ENCODE results near the gene ATP8A1. TPM values are rescaled to one million over a fixed set of nuclear protein-coding genes. Genes with fewer than 3 reads are reported as not detected.

The ATP8A1 gene
- total RNA-seq, 6 experiments from 2014 or later, result 1.0 to 3.4 (median 1.9) TPM

GRCh38 chr4:42417550-42417949 is 239.4 kb downstream of the ATP8A1 start:
- Histone ChIP-seq H3K27ac (no peak overlapping the region), H3K4me1 (no peaks in the 10 kb centered on the region), H3K36me3 (no peaks in the 10 kb centered on the region), H3K9me3 (no peaks in the 10 kb centered on the region), H3K27me3 (no peaks in the 10 kb centered on the region), H3K4me3 (no peak overlapping the region)
- no peak for TF ChIP-seq POLR2A (IDR thresholded peaks at IDR 0.05)
- no peak for TF ChIP-seq CTCF (IDR thresholded peaks at IDR 0.05)
- ATAC-seq (no peak), DNase-seq (no peak)
- 79% methylated on average over 2 of the region's 3 CpGs for WGBS (ENCODE audit: insufficient coverage, low coverage, low lambda C conversion rate, missing lambda C conversion rate)
- intact Hi-C loops (cut with DNase I), result no loop called here

DNA sequence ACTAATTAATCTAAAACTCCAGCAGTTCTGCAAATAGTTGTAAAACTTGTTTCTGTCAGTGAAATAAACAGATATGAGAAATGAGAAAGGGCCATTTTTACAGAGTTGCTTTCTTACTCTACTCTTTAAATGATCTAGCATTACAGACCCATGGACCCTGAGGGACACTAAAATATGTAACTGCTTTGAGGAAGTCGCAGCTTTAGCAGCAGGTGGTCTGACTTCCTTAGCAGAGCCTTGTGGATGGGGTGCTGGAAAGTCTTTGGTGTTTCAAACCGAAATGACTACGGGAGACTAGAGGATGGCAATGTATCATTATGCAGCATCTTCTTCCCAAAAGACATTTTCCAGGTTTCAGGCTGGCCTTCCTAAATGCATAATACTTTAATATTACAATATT is 240.9 kb downstream of the ATP8A1 start:
- intact Hi-C loops (cut with DNase I), result no loop called here
- no peaks in the 10 kb centered on the region for H3K27me3 ChIP-seq
- H3K4me3 ChIP-seq, result no peak overlapping the region
- 42% methylated on average over 3 of the region's 3 CpGs for WGBS (ENCODE audit: insufficient coverage, low coverage, low lambda C conversion rate, missing lambda C conversion rate)
- DNase-seq (no peak), ATAC-seq (no peak)
- TF ChIP-seq CTCF (IDR thresholded peaks at IDR 0.05) (no peak), POLR2A (IDR thresholded peaks at IDR 0.05) (no peak)
- H3K9me3 ChIP-seq, result no peaks in the 10 kb centered on the region
- H3K27ac ChIP-seq, result no peak overlapping the region
- H3K36me3 ChIP-seq, result no peaks in the 10 kb centered on the region
- no peaks in the 10 kb centered on the region for H3K4me1 ChIP-seq

DNA sequence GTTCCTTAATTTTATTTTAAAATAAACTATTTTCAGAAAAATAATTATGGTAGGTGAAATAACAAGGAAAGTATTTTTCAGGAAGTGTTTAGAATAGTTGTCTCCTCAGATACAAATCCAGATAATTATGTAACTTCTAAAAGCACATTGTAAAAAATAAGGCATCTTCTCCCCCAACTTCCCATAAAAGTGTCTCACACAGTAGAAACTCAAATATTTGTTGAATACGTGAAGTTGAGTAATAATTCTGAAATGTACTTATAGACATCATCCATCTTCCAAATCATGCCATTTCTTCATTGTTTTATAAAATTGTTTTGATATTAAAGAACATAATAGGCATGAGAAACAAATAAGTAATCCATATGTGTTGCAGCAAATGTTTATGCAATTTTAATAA is 241.6 kb downstream of the ATP8A1 start:
- Histone ChIP-seq H3K4me1 (no peaks in the 10 kb centered on the region), H3K27me3 (no peaks in the 10 kb centered on the region), H3K9me3 (no peaks in the 10 kb centered on the region), H3K4me3 (no peak overlapping the region), H3K36me3 (no peaks in the 10 kb centered on the region), H3K27ac (no peak overlapping the region)
- no peak for TF ChIP-seq CTCF (IDR thresholded peaks at IDR 0.05)
- no peak for TF ChIP-seq POLR2A (IDR thresholded peaks at IDR 0.05)
- 63% methylated on average over 1 of the region's 1 CpG for WGBS (ENCODE audit: insufficient coverage, low coverage, low lambda C conversion rate, missing lambda C conversion rate)
- ATAC-seq (no peak), DNase-seq (no peak)
- intact Hi-C loops (cut with DNase I), result no loop called here

DNA sequence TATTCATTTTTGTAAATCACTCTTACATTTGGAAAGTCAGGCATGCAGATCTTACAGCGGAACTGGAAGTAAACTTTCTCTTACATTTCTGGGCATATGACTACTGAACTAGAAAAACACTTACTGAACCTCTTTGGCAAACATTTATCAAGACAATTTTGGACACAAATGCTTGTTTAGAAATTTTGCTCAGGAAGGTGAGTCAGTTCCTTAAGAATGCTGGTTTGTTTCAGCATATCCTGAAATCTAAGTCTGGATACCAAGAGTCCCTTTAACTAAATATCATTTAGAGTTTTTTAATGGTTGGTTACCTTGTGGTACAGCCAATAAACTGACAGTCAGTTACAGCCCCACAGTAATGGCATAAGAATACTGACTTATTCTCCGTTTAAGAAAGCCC is 244.7 kb downstream of the ATP8A1 start:
- intact Hi-C loops (cut with DNase I), result no loop called here
- Histone ChIP-seq H3K4me1 (no peaks in the 10 kb centered on the region), H3K36me3 (no peaks in the 10 kb centered on the region), H3K4me3 (no peak overlapping the region), H3K27me3 (no peaks in the 10 kb centered on the region), H3K9me3 (no peaks in the 10 kb centered on the region), H3K27ac (no peak overlapping the region)
- peak in 3 of 4 donors; percentile 25 to 63 (median 59) for ATAC-seq
- DNase-seq, result no peak
- TF ChIP-seq CTCF (IDR thresholded peaks at IDR 0.05), result no peak
- no peak for TF ChIP-seq POLR2A (IDR thresholded peaks at IDR 0.05)
- 60% methylated on average over 2 of the region's 2 CpGs for WGBS (ENCODE audit: insufficient coverage, low coverage, low lambda C conversion rate, missing lambda C conversion rate)

GRCh38 chr4:42411803-42412202 is 245.1 kb downstream of the ATP8A1 start:
- H3K4me1 ChIP-seq, result no peaks in the 10 kb centered on the region
- WGBS (ENCODE audit: insufficient coverage, low coverage, low lambda C conversion rate, missing lambda C conversion rate), result 72% methylated on average over 4 of the region's 4 CpGs
- H3K27ac ChIP-seq, result no peak overlapping the region
- DNase-seq, result no peak
- intact Hi-C loops (cut with DNase I), result no loop called here
- H3K9me3 ChIP-seq, result no peaks in the 10 kb centered on the region
- TF ChIP-seq CTCF (IDR thresholded peaks at IDR 0.05) (no peak), POLR2A (IDR thresholded peaks at IDR 0.05) (no peak)
- no peaks in the 10 kb centered on the region for H3K36me3 ChIP-seq
- ATAC-seq, result no peak
- no peak overlapping the region for H3K4me3 ChIP-seq
- H3K27me3 ChIP-seq, result no peaks in the 10 kb centered on the region

Measured in right lobe of liver (tissue), 6 donors.